Measurements from ENCODE around the gene PARP16. TPM values are rescaled to one million over a fixed set of nuclear protein-coding genes. Genes with fewer than 3 reads are reported as not detected.
"Not testable (repeated sequence)": the region's sequence is repeated elsewhere in the genome, so short reads cannot be mapped to it uniquely, and the experiment has no call there.

Gene PARP16
- total and polyA plus RNA-seq, 7 donors: 4.4 to 12.5 (median 9.4) TPM

GRCh38 chr15:65275104-65275727, 11.5 kb downstream of the PARP16 start:
- TF ChIP-seq POLR2A (IDR thresholded peaks at IDR 0.05): no peak
- no peak for TF ChIP-seq EP300 (IDR thresholded peaks at IDR 0.05)
- no peak for TF ChIP-seq CTCF (IDR thresholded peaks at IDR 0.05)
- TF ChIP-seq POLR2AphosphoS5 (IDR thresholded peaks at IDR 0.05): no peak
- Histone ChIP-seq H3K4me1 (peaks cover 0 to 7% (median 5%) of the 10 kb centered on the region in 4 donors), H3K9me3 (no peaks in the 10 kb centered on the region), H3K27ac (no peak overlapping the region), H3K27me3 (no peaks in the 10 kb centered on the region), H3K36me3 (peaks cover 0 to 6% (median 2%) of the 10 kb centered on the region in 4 donors), H3K4me3 (no peak overlapping the region)
- intact Hi-C loops (cut with DNase I): no loop called here
- DNase-seq: no peak
- WGBS, 2 donors: 72 to 90% methylated on average over 4 of the region's 4 CpGs

- intact Hi-C loops (cut with DNase I): loop anchor here (1.0 kb wide), 1 partner anchor 82 kb away; no protein-coding TSS in a partner anchor
- H3K4me3 ChIP-seq, H3K9me3 ChIP-seq, H3K27me3 ChIP-seq: not testable (repeated sequence)
- peaks cover 0 to 19% (median 14%) of the 10 kb centered on the region in 4 donors for H3K4me1 ChIP-seq
- TF ChIP-seq CTCF (IDR thresholded peaks at IDR 0.05) (peak; percentile 63 to 86 (median 82)), POLR2AphosphoS5 (IDR thresholded peaks at IDR 0.05) (peak in 3 of 4 donors; percentile 19 to 42 (median 37))
- H3K36me3 ChIP-seq: peaks cover 0 to 13% (median 6%) of the 10 kb centered on the region in 4 donors
- DNase-seq: peak; percentile 93
- H3K27ac ChIP-seq: peak overlapping the region; percentile 47 to 70 (median 63)
- 53 to 55% methylated on average over 15 of the region's 15 CpGs for WGBS, 2 donors
Measured at GRCh38 chr15:65270811-65271545, 15.7 kb downstream of the PARP16 start.

GRCh38 chr15:65268411-65268810, 18.3 kb downstream of the PARP16 start:
- H3K9me3 ChIP-seq: no peaks in the 10 kb centered on the region
- 97 to 98% methylated on average over 4 of the region's 4 CpGs for whole genome bisulfite sequencing, 2 donors
- intact Hi-C loops (cut with DNase I): no loop called here
- TF ChIP-seq CTCF (IDR thresholded peaks at IDR 0.05) (no peak), POLR2A (IDR thresholded peaks at IDR 0.05) (no peak), POLR2AphosphoS5 (IDR thresholded peaks at IDR 0.05) (no peak), EP300 (IDR thresholded peaks at IDR 0.05) (no peak)
- H3K4me3 ChIP-seq: no peak overlapping the region
- no peak overlapping the region for H3K27ac ChIP-seq
- peaks cover 0 to 13% (median 6%) of the 10 kb centered on the region in 4 donors for H3K36me3 ChIP-seq
- DNase-seq: no peak
- peaks cover 0 to 44% (median 38%) of the 10 kb centered on the region in 4 donors for H3K4me1 ChIP-seq
- H3K27me3 ChIP-seq: no peaks in the 10 kb centered on the region

- H3K9me3 ChIP-seq: no peaks in the 10 kb centered on the region
- WGBS, 2 donors: 20 to 71% methylated on average over 5 of the region's 5 CpGs
- no peak for DNase-seq
Measured at GRCh38 chr15:65266469-65266868, 20.2 kb downstream of the PARP16 start.

More at GRCh38 chr15:65266469-65266868, 20.2 kb downstream of the PARP16 start:
- intact Hi-C loops (cut with DNase I): no loop called here
- no peak for TF ChIP-seq EP300 (IDR thresholded peaks at IDR 0.05)
- TF ChIP-seq CTCF (IDR thresholded peaks at IDR 0.05): no peak
- TF ChIP-seq POLR2A (IDR thresholded peaks at IDR 0.05): no peak
- TF ChIP-seq POLR2AphosphoS5 (IDR thresholded peaks at IDR 0.05): no peak
- H3K4me1 ChIP-seq: peaks cover 0 to 61% (median 52%) of the 10 kb centered on the region in 4 donors
- H3K27ac ChIP-seq: peak overlapping the region in 3 of 4 donors; percentile 63 to 89 (median 86)
- no peaks in the 10 kb centered on the region for H3K27me3 ChIP-seq
- H3K4me3 ChIP-seq: no peak overlapping the region
- H3K36me3 ChIP-seq: peaks cover 5 to 24% (median 6%) of the 10 kb centered on the region in 4 donors

Data from sigmoid colon (tissue), 7 donors.